Activated B cell treated with CpG ODN at 0.5 μM for 24 hours (primary cell): ENCODE data around the gene NDOR1. TPM values are rescaled to one million over a fixed set of nuclear protein-coding genes. Genes with fewer than 3 reads are reported as not detected.

Source experiments
- ATAC-seq: fragments of 200-7000 bp; cut with Tn5 transposase; one replicate; pipeline ENCODE4 v1.10.0; 2021; ENCODE audit warnings: low read depth, mild to moderate bottlenecking, moderate library complexity
- CTCF ChIA-PET: fragments of 350-600 bp; sonication (Branson Sonifier 250); formaldehyde crosslinking; loops from one replicate; lab custom pipeline; 2021; ENCODE audit warnings: antibody characterized with exemption; lab: Charles Lee
- POLR2A ChIA-PET: fragments of 350-600 bp; sonication (Branson Sonifier 250); formaldehyde crosslinking; loops from one replicate; lab custom pipeline; 2021; ENCODE audit warnings: antibody characterized with exemption; lab: Charles Lee
- DNase-seq: peaks from one replicate; pipeline ENCODE4 v3.0.0; 2022
- H3K27ac Mint-ChIP-seq: one replicate; pipeline ENCODE4 v1.8.0; 2020; ENCODE audit warnings: mixed read lengths
- H3K27me3 Mint-ChIP-seq: one replicate; pipeline ENCODE4 v1.8.0; 2021; ENCODE audit warnings: mixed read lengths
- H3K36me3 Mint-ChIP-seq: one replicate; pipeline ENCODE4 v1.8.0; 2021; ENCODE audit warnings: low read depth, mixed read lengths
- H3K4me1 Mint-ChIP-seq: one replicate; pipeline ENCODE4 v1.8.0; 2021; ENCODE audit warnings: mixed read lengths
- H3K4me3 Mint-ChIP-seq: one replicate; pipeline ENCODE4 v1.8.0; 2020; ENCODE audit warnings: mild to moderate bottlenecking, mixed read lengths
- H3K9me3 Mint-ChIP-seq: one replicate; pipeline ENCODE4 v1.8.0; 2020; ENCODE audit warnings: mixed read lengths
- intact Hi-C: fragments of 100-400 bp; cut with micrococcal nuclease; formaldehyde crosslinking; loops from one replicate; pipeline ENCODE4 v1.15.1; 2024
- total RNA-seq: library from RNA; stranded (reverse); gene quantifications from 2 replicates; pipeline ENCODE4 v1.2.3, GENCODE V29; 2022
- TF ChIP-seq, protein P1 (sequence below): fragments of 200-600 bp; IDR thresholded peaks from one replicate; pipeline ENCODE4 v1.8.0; 2022; ENCODE audit warnings: antibody characterized with exemption, mild to moderate bottlenecking

NDOR1 gene
- total RNA-seq, 1 donor from 2014 or later: 38.7 TPM

DNA sequence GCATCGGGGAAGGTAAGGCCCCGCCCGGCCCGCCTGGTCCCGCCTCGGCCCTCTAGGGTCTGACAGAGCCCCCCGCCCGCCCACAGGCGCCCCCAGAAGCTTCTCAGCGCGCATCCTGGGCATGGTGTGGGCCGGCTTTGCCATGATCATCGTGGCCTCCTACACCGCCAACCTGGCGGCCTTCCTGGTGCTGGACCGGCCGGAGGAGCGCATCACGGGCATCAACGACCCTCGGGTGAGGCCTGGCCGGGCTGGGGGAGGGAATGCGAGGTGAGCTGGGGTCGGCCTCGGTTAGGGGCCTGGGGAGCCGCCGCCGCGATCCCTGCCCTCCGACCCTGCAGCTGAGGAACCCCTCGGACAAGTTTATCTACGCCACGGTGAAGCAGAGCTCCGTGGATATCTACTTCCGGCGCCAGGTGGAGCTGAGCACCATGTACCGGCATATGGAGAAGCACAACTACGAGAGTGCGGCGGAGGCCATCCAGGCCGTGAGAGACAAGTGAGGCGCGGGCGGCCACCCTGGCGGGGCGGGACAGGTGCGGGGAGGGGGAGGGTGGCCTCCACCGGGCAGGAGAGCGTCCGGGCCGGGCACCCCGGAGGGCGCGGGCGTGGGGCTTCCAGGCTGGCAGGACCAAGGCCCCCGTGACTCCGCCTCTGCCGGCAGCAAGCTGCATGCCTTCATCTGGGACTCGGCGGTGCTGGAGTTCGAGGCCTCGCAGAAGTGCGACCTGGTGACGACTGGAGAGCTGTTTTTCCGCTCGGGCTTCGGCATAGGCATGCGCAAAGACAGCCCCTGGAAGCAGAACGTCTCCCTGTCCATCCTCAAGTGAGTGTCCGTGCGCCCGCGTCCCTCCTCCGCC is 42.8 kb upstream of the NDOR1 start:
- TF ChIP-seq, protein P1, sequence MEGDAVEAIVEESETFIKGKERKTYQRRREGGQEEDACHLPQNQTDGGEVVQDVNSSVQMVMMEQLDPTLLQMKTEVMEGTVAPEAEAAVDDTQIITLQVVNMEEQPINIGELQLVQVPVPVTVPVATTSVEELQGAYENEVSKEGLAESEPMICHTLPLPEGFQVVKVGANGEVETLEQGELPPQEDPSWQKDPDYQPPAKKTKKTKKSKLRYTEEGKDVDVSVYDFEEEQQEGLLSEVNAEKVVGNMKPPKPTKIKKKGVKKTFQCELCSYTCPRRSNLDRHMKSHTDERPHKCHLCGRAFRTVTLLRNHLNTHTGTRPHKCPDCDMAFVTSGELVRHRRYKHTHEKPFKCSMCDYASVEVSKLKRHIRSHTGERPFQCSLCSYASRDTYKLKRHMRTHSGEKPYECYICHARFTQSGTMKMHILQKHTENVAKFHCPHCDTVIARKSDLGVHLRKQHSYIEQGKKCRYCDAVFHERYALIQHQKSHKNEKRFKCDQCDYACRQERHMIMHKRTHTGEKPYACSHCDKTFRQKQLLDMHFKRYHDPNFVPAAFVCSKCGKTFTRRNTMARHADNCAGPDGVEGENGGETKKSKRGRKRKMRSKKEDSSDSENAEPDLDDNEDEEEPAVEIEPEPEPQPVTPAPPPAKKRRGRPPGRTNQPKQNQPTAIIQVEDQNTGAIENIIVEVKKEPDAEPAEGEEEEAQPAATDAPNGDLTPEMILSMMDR: no peak
- ChIA-PET CTCF (no interaction called here), POLR2A (interaction anchor here (0.6 to 1.6 kb wide), 2 partner anchors 33 to 116 kb away, joined by 5 to 6 read pairs; no protein-coding TSS in a partner anchor)
- Mint-ChIP-seq H3K27me3 (peaks cover 34% of the 10 kb centered on the region), H3K27ac (no peak overlapping the region), H3K36me3 (no peaks in the 10 kb centered on the region), H3K4me3 (no peak overlapping the region), H3K4me1 (peaks cover 22% of the 10 kb centered on the region), H3K9me3 (no peaks in the 10 kb centered on the region)
- no peak for DNase-seq
- peak; percentile 43 for ATAC-seq
- intact Hi-C loops: loop anchor here (10.0 kb wide), 1 partner anchor 318 kb away; the partner anchor contains the start of genes AJM1 and PHPT1

DNA sequence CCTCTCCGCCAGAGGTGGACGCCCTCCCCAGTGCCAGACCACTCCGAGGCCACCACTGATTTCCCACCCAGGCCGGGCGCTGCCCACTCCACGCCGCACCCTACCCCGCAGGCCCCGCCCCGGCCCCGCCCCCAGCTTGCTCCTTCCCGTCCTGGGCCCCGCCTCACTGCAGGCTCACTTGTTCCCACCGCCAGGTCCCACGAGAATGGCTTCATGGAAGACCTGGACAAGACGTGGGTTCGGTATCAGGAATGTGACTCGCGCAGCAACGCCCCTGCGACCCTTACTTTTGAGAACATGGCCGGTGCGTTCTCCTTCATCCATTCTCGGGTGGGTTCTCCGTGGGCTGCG is 42.2 kb upstream of the NDOR1 start:
- H3K4me1 Mint-ChIP-seq: peaks cover 18% of the 10 kb centered on the region
- H3K4me3 Mint-ChIP-seq: no peak overlapping the region
- ChIA-PET CTCF (no interaction called here), POLR2A (interaction anchor here (1.6 kb wide), 1 partner anchor 34 kb away, joined by 5 read pairs; no protein-coding TSS in a partner anchor)
- intact Hi-C loops: loop anchor here (10.0 kb wide), 1 partner anchor 319 kb away; the partner anchor contains the start of genes AJM1 and PHPT1
- H3K27me3 Mint-ChIP-seq: peaks cover 29% of the 10 kb centered on the region
- H3K9me3 Mint-ChIP-seq: no peaks in the 10 kb centered on the region
- ATAC-seq (no peak), DNase-seq (no peak)
- H3K27ac Mint-ChIP-seq: no peak overlapping the region
- no peaks in the 10 kb centered on the region for H3K36me3 Mint-ChIP-seq
- TF ChIP-seq, protein P1: no peak

GRCh38 chr9:137163805-137164204 is 41.7 kb upstream of the NDOR1 start:
- TF ChIP-seq, protein P1: no peak
- Mint-ChIP-seq H3K27me3 (peaks cover 28% of the 10 kb centered on the region), H3K36me3 (no peaks in the 10 kb centered on the region), H3K9me3 (no peaks in the 10 kb centered on the region), H3K27ac (no peak overlapping the region), H3K4me3 (no peak overlapping the region), H3K4me1 (peaks cover 17% of the 10 kb centered on the region)
- DNase-seq (no peak), ATAC-seq (no peak)
- ChIA-PET POLR2A (interaction anchor here (1.6 kb wide), 1 partner anchor 34 kb away, joined by 5 read pairs; no protein-coding TSS in a partner anchor), CTCF (no interaction called here)
- intact Hi-C loops: loop anchor here (10.0 kb wide), 1 partner anchor 319 kb away; the partner anchor contains the start of genes AJM1 and PHPT1

- H3K4me3 Mint-ChIP-seq: no peak overlapping the region
Measured at GRCh38 chr9:137164370-137165249, 40.9 kb upstream of the NDOR1 start.

More at GRCh38 chr9:137164370-137165249, 40.9 kb upstream of the NDOR1 start:
- Mint-ChIP-seq H3K9me3 (no peaks in the 10 kb centered on the region), H3K36me3 (no peaks in the 10 kb centered on the region), H3K4me1 (peaks cover 12% of the 10 kb centered on the region), H3K27ac (no peak overlapping the region), H3K27me3 (peaks cover 21% of the 10 kb centered on the region)
- CTCF ChIA-PET: no interaction called here
- DNase-seq: no peak
- TF ChIP-seq, protein P1: no peak
- no peak for ATAC-seq
- POLR2A ChIA-PET: interaction anchor here (1.6 kb wide), 1 partner anchor 35 kb away, joined by 5 read pairs; no protein-coding TSS in a partner anchor
- intact Hi-C loops: loop anchor here (5.0 to 10.0 kb wide), 2 partner anchors 37 to 320 kb away; partner anchors contain the start of genes AJM1 and PHPT1
